K562 (cell line): ENCODE data around the gene PURA. TPM values are rescaled to one million over a fixed set of nuclear protein-coding genes. Genes with fewer than 3 reads are reported as not detected.
"Not testable (repeated sequence)": the region's sequence is repeated elsewhere in the genome, so short reads cannot be mapped to it uniquely, and the experiment has no call there.

Experiments used
- ATAC-seq: fragments of 200-7000 bp; cut with Tn5 transposase; 3 replicates; pipeline ENCODE4 v1.9.1; 2020; ENCODE audit warnings: moderate library complexity
- BruUV-seq: library from RNA; stranded (reverse); fragments of 400-500 nt; replicated peaks from 2 replicates; lab custom pipeline; 2021; lab: Mats Ljungman, UMichigan
- CTCF ChIA-PET: fragments of 300-600 bp; formaldehyde crosslinking; extraction: SDS; loops from one replicate; lab custom pipeline; 2021; ENCODE audit warnings: low intra/inter-chr PET ratio; lab: Yijun Ruan, JAX
- POLR2A ChIA-PET: fragments of 300-600, 350-650 bp; sonication (Branson Sonifier 250); formaldehyde crosslinking; extraction: SDS; loops from one replicate; lab custom pipeline; 2021; ENCODE audit warnings: antibody characterized with exemption, inconsistent platforms; lab: Yijun Ruan, JAX
- DNase-seq, 4 experiments: peaks; one replicate each; pipeline versions ENCODE4 v3.0.0 to v3.0.0-alpha.2; 2011 to 2018; ENCODE audit warnings: low spot score in 3 of 4, mixed read lengths in 3 of 4; ENCODE audit errors: extremely low read depth in 1 of 4
- FAIRE-seq: peaks from 2 replicates; lab custom pipeline; 2011; peaks lifted over from hg19 to GRCh38; lab: Jason Lieb, UNC
- H2AFZ ChIP-seq: 2 replicates; pipeline ENCODE4 v1.6.0; 2011; ENCODE audit warnings: low read depth, low read length, control low read depth, inconsistent platforms
- H3K27ac ChIP-seq: fragments of 200-600 bp; 3 replicates; pipeline ENCODE4 v1.8.0; 2011; ENCODE audit warnings: low read depth, mild to moderate bottlenecking, control low read depth, inconsistent platforms, low read length, moderate library complexity, mixed read lengths; ENCODE audit errors: extremely low read depth
- H3K27me3 ChIP-seq, 2 experiments: fragments of 300-600 bp in 1 of 2; 2 replicates in 1 of 2; 3 replicates in 1 of 2; pipeline versions ENCODE4 v1.6.0 to v1.8.0; 2011; ENCODE audit warnings: inconsistent platforms in 2 of 2, low read length in 2 of 2, mild to moderate bottlenecking in 1 of 2, mixed read lengths in 1 of 2, moderate library complexity in 1 of 2; ENCODE audit not compliant: control insufficient read depth in 2 of 2, insufficient read depth in 2 of 2
- H3K36me3 ChIP-seq: fragments of 300-600 bp; 3 replicates; pipeline ENCODE4 v1.8.0; 2011; ENCODE audit warnings: mild to moderate bottlenecking, low read length, inconsistent platforms; ENCODE audit not compliant: control insufficient read depth, insufficient read depth
- H3K4me1 ChIP-seq, 2 experiments: fragments of 200-600 bp in 1 of 2; replicated peaks in 1 of 2; 2 replicates in 1 of 2; 3 replicates in 1 of 2; pipeline versions ENCODE4 v1.5.1 to v1.8.0; 2011; ENCODE audit warnings: inconsistent platforms in 2 of 2, low read length in 2 of 2, mild to moderate bottlenecking in 1 of 2, mixed read lengths in 1 of 2, moderate library complexity in 1 of 2; ENCODE audit not compliant: control insufficient read depth in 2 of 2, insufficient read depth in 2 of 2
- H3K4me2 ChIP-seq: 2 replicates; pipeline ENCODE4 v1.6.1; 2011; ENCODE audit warnings: low read length, control low read depth, inconsistent platforms, mixed read lengths; ENCODE audit not compliant: insufficient read depth
- H3K4me3 ChIP-seq: fragments of 200-600 bp; sonication (generic), shearing (Covaris generic); 2 replicates; pipeline ENCODE4 v1.5.1; 2016; ENCODE audit warnings: control low read depth, inconsistent platforms
- H3K79me2 ChIP-seq: fragments of 200-600 bp; 3 replicates; pipeline ENCODE4 v1.8.0; 2011; ENCODE audit warnings: low read length, inconsistent platforms; ENCODE audit not compliant: control insufficient read depth, insufficient read depth
- H3K9ac ChIP-seq, 2 experiments: 2 replicates each; pipeline versions ENCODE4 v1.6.0 to v1.6.1; 2011; ENCODE audit warnings: low read depth in 2 of 2, low read length in 2 of 2, control low read depth in 1 of 2, inconsistent platforms in 1 of 2, mild to moderate bottlenecking in 1 of 2, mixed read lengths in 1 of 2; ENCODE audit not compliant: insufficient read depth in 1 of 2
- H3K9me1 ChIP-seq: one replicate; pipeline ENCODE4 v1.6.0; 2011; ENCODE audit warnings: inconsistent platforms, mild to moderate bottlenecking, low read length, moderate library complexity; ENCODE audit not compliant: control insufficient read depth, insufficient read depth
- H3K9me3 ChIP-seq: replicated peaks from 2 replicates; pipeline ENCODE4 v1.5.1; 2011; ENCODE audit warnings: low read depth, low read length, inconsistent platforms; ENCODE audit not compliant: control insufficient read depth, insufficient read depth
- H4K20me1 ChIP-seq: replicated peaks from 2 replicates; pipeline ENCODE4 v1.6.1; 2011; ENCODE audit warnings: low read length, inconsistent platforms, mixed read lengths; ENCODE audit not compliant: control insufficient read depth, insufficient read depth
- BCOR ChIP-seq: fragments of 450-650 bp; IDR thresholded peaks from 2 replicates; pipeline ENCODE4 v1.6.1; 2016
- KDM1A ChIP-seq, 2 experiments: fragments of 450-650 bp; IDR thresholded peaks; 2 replicates each; pipeline ENCODE4 v1.6.1; 2016; ENCODE audit warnings: mild to moderate bottlenecking in 2 of 2
- RBM25 ChIP-seq: fragments of 200-400 bp; formaldehyde crosslinking; IDR thresholded peaks from 2 replicates; pipeline ENCODE4 v1.6.1; 2018; ENCODE audit warnings: low read length, low read depth, moderate library complexity; ENCODE audit not compliant: severe bottlenecking
- SMARCA5 ChIP-seq: fragments of 450-650 bp; IDR thresholded peaks from 2 replicates; pipeline ENCODE4 v1.6.1; 2016
- WGBS: fragments of 100-300 bp; shearing (Covaris generic); methylation state at CpG from one replicate; pipeline ENCODE4 v1.1.6; 2016; ENCODE audit warnings: low coverage, mixed read lengths; ENCODE audit not compliant: insufficient coverage; ENCODE audit errors: missing lambda C conversion rate; 5-methylcytosine and 5-hydroxymethylcytosine counted together
- in situ Hi-C: fragments of 300-500 bp; cut with MboI; formaldehyde crosslinking; loops from 4 replicates; pipeline ENCODE4 v1.15.0; 2018; ENCODE audit warnings: inconsistent platforms, mixed read lengths
- intact Hi-C: fragments of 100-400 bp; cut with micrococcal nuclease; formaldehyde crosslinking; loops from 2 replicates; pipeline ENCODE4 v1.14.2; 2022
- polyA plus RNA-seq, 8 experiments: library from polyadenylated mRNA; depleted of rRNA in 4 of 8; stranded (reverse) in 5 of 8; unstranded in 3 of 8; fragments of >200 nt; fragmentation: Nextera tagmentation in 2 of 8; fragmentation: Illumina TruSeq in 1 of 8; extraction: Ambion mirVana in 2 of 8; extraction: Trizol in 1 of 8; gene quantifications; 2 replicates each; pipeline versions ENCODE4 v1.2.1 to v1.2.3, GENCODE V29; 2011 to 2014; ENCODE audit warnings: inconsistent platforms in 1 of 8, missing spikeins in 1 of 8
- total RNA-seq, 7 experiments: library from RNA; depleted of rRNA in 6 of 7; stranded (reverse); fragments of >200 nt in 6 of 7; fragmentation: Illumina TruSeq in 2 of 7; extraction: Trizol in 2 of 7; gene quantifications; 2 replicates each; pipeline versions ENCODE4 v1.2.1 to v1.2.3, GENCODE V29; 2011 to 2021; ENCODE audit warnings: low replicate concordance in 1 of 7

PURA gene
- total and polyA plus RNA-seq, 9 of the 15 experiments (the other 6 are each of a cell fraction or from before 2014, with no cell fraction given): 3.2 to 11.1 (median 5.4) TPM

- peaks cover 0 to 11% of the 10 kb centered on the region in 2 experiments; a peak in 2 of 5 replicates for H3K4me1 ChIP-seq
- FAIRE-seq, H3K4me2 ChIP-seq, H4K20me1 ChIP-seq, H2AFZ ChIP-seq, H3K27ac ChIP-seq, H3K4me3 ChIP-seq, ATAC-seq, H3K36me3 ChIP-seq, H3K79me2 ChIP-seq, intact Hi-C loops, DNase-seq, H3K9ac ChIP-seq, H3K9me1 ChIP-seq, H3K27me3 ChIP-seq, BruUV-seq, H3K9me3 ChIP-seq: not testable (repeated sequence)
- peak in 1 of 2 experiments; percentile 25; a peak in 1 of 4 replicates for TF ChIP-seq KDM1A (IDR thresholded peaks at IDR 0.05)
- TF ChIP-seq RBM25: peak; percentile 92
- TF ChIP-seq BCOR: peak; percentile 56; the same call in 1 of the 2 replicates
- TF ChIP-seq SMARCA5: peak; percentile 42; the same call in 1 of the 2 replicates
- WGBS: 31% methylated on average over 21 of the region's 21 CpGs
- ChIA-PET CTCF (interaction anchor here (0.6 to 2.6 kb wide), 2 partner anchors 80 to 1168 kb away, joined by 3 to 73 read pairs; no protein-coding TSS in a partner anchor), POLR2A (interaction anchor here (0.7 to 1.7 kb wide), 2 partner anchors 46 to 212 kb away, joined by 3 to 4 read pairs; no protein-coding TSS in a partner anchor)
- in situ Hi-C loops: loop anchor here (5.0 kb wide), 2 partner anchors 73 to 368 kb away; no protein-coding TSS in a partner anchor
Measured at GRCh38 chr5:140154710-140155381, 40.9 kb downstream of the PURA start.
